GM12873 (cell line): Measurements from ENCODE around the gene C6orf120.

Experiments used
- TF ChIP-seq, protein P1 (sequence below): IDR thresholded peaks from 2 replicates; pipeline ENCODE4 v1.5.1; 2012; ENCODE audit warnings: low read depth, mild to moderate bottlenecking, moderate library complexity, low read length, control low read depth; ENCODE audit not compliant: insufficient read depth; ENCODE audit errors: missing control alignments

C6orf120 gene

DNA sequence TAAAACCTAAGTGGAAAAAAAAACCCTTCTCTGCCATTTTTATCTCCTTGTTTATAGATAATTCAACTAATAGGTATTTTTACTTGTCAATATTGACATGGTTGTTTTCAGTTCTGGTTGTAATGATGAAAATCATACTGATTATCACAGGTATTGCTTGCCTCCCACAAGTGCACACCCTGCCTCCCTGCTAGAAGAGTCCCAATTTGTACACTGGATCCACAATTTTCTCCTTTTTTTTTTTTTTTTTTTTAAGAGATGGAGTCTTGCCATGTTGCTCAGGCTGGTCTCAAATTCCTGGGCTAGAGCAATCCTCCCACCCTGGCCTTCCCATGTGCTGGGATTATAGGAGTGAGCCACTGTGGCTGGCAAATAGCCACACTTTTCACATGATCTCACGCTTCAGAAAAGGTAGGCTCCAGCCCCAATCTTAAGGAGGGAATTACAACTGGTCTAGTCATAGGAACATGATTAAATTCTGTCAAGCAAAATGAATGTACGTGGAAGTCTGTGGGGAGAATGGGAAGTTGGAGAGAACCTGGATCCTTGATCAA lies 37.1 kb downstream of the C6orf120 start:
- TF ChIP-seq, protein P1, sequence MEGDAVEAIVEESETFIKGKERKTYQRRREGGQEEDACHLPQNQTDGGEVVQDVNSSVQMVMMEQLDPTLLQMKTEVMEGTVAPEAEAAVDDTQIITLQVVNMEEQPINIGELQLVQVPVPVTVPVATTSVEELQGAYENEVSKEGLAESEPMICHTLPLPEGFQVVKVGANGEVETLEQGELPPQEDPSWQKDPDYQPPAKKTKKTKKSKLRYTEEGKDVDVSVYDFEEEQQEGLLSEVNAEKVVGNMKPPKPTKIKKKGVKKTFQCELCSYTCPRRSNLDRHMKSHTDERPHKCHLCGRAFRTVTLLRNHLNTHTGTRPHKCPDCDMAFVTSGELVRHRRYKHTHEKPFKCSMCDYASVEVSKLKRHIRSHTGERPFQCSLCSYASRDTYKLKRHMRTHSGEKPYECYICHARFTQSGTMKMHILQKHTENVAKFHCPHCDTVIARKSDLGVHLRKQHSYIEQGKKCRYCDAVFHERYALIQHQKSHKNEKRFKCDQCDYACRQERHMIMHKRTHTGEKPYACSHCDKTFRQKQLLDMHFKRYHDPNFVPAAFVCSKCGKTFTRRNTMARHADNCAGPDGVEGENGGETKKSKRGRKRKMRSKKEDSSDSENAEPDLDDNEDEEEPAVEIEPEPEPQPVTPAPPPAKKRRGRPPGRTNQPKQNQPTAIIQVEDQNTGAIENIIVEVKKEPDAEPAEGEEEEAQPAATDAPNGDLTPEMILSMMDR: no peak

DNA sequence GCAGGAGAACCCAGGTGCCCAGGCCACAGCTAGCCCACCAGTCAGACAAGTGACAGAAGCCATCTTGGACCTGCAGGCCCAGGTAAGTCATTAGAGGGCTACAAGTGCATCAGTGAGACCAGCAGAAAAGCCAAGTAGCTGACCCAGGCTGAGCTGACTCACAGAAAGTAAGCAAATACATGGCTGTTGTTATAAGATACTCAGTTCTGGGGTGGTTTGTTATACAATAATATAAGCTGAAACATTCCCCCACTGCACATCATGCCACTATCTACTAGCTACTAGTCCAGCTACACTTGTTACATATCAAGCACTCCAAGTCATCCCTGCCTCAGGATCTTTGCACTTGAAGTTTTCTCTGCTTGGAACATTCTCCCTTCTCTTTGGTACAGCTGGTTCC lies 39.4 kb downstream of the C6orf120 start:
- TF ChIP-seq, protein P1: no peak

DNA sequence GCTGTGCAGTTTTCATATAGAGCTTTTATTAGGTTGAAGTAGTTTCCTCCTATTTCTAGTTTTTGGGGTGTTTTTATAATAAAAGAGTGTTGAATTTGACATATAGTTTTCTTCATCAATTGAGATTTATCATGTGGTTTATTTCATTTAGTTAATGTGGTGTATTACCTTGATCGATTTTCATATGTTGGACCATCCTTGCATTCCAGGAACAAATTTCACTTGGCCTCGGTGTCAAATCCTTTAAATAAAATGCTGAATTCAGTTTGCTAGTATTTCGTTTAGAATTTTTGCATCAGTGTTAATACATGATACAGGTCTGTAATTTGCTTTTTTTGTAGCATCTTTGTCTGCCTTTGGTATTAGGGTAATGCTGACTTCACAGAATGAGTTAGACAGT lies 43.5 kb downstream of the C6orf120 start:
- TF ChIP-seq, protein P1: no peak

DNA sequence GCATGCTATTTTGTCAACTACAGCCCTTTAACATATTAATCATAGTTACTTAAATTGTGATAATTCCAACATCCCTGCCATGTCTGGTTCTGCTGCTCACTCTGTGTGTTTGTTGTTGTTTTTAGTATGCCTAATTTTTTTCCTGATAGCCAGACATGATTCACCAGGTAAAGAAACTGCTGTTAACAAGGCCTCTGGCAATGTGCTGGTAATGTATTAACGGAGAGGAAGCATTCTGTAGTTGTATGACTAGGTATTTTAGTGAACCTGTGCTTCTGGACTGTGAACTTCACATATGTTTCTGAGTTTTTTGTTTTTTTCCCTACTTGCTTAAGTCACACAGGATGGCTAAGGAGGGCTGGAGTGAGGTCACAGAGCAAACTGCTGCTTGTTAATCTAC lies 44.6 kb downstream of the C6orf120 start:
- TF ChIP-seq, protein P1: no peak

DNA sequence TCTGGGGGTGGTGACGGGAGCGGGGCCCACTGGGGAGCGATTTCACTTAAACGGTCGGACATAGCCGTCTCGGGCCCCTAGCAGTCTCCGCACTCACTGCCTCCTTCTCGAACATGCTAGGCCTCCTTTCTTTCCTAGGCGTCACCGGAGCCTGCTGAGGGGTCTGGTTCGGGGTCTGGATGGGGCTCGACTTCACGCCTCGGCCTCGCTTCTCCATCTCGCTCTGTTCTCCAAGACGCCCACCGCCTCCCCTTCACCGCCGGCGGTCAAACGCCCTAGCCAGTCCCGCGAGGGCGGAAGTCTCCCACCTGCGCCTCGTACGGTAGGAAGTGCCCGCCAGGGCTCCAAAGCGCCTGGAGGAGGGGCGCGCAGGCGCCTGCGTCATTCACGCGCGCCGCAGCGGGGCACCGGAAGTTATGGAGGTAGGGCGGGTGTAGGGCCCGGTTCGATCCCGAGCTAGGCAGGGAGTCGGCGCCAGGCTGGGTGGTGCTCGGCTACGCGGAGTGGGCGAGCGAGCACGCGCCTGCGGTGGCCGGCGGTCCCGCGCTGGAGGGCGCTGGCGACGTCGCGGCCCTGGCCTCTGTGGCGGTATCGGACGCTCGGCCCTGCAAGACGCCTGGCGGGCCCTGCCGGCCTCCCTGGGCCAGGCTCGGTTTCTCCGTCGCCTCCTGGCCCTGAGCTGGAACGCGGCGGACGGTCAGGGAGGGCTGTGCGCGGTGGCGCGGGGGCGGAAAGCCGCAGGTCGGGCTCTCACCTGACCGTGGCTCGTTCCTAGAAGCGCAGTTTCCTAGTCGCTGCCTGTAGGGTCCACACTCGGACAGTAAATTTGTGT lies 49.5 kb downstream of the C6orf120 start, which contains the start of the genes DYNLT2 and ERMARD:
DYNLT2 (minus strand) TSS at position 331 of the 832 bp plus-strand sequence; CDS start at position 217, 114 bp downstream.
ERMARD (plus strand) TSS at position 381 of the 832 bp plus-strand sequence; CDS start at position 417, 36 bp downstream.
- TF ChIP-seq, protein P1: peak; percentile 25

DNA sequence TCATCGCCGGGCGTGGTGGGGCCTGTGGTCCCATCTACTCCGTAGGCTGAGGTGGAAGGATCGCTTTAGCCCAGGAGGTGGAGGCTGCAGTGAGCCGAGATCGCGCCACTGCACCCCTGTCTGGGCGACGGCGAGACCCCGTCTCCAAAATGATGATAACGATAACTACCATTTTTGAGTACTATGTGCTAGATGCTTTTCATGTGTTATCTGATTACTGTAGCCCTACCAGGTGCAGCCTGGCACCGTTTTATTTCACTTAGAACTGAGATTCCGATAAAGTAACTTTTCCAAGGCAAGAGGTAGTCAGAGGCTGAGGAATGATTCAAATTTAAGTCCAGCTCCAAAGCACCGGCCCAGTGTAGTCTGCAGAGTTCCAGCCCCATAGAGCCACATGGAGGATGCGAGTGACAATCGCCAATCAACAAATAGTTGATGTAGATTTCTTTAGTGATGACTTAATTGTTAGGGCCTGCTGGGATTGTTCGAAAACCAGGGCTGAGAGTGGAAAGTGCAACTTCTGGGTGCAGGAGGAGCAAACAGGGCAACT lies 50.2 kb downstream of the C6orf120 start:
- TF ChIP-seq, protein P1: no peak
